Activated CD4-positive, alpha-beta memory T cell treated with anti-CD3 and anti-CD28 coated beads, Interleukin-2, amount 10 ng/mL, durations not matched to agents 7 days and 5 days (primary cell): ENCODE measurements around the gene AGMO. TPM values are rescaled to one million over a fixed set of nuclear protein-coding genes. Genes with fewer than 3 reads are reported as not detected.

Experiments
- CTCF ChIA-PET: fragments of 350-600 bp; sonication (Branson Sonifier 250); formaldehyde crosslinking; loops from one replicate; lab custom pipeline; 2021; ENCODE audit warnings: antibody characterized with exemption, inconsistent platforms; lab: Charles Lee
- POLR2A ChIA-PET: fragments of 350-600 bp; sonication (Branson Sonifier 250); formaldehyde crosslinking; loops from one replicate; lab custom pipeline; 2021; ENCODE audit warnings: antibody characterized with exemption; lab: Charles Lee
- DNase-seq: peaks from one replicate; pipeline ENCODE4 v3.0.0-alpha.2; 2020
- H3K27ac Mint-ChIP-seq: one replicate; pipeline ENCODE4 v1.8.0; 2021; ENCODE audit warnings: mild to moderate bottlenecking, mixed read lengths
- H3K27me3 Mint-ChIP-seq: one replicate; pipeline ENCODE4 v1.8.0; 2021; ENCODE audit warnings: mixed read lengths
- H3K36me3 Mint-ChIP-seq: one replicate; pipeline ENCODE4 v1.8.0; 2021; ENCODE audit warnings: low read depth, mixed read lengths
- H3K4me1 Mint-ChIP-seq: one replicate; pipeline ENCODE4 v1.8.0; 2021; ENCODE audit warnings: mixed read lengths
- H3K4me3 Mint-ChIP-seq: one replicate; pipeline ENCODE4 v1.8.0; 2021; ENCODE audit warnings: mild to moderate bottlenecking, mixed read lengths
- H3K9me3 Mint-ChIP-seq: one replicate; pipeline ENCODE4 v1.8.0; 2021; ENCODE audit warnings: mixed read lengths
- total RNA-seq, 2 experiments: library from RNA; stranded (reverse); gene quantifications; one replicate each; pipeline ENCODE4 v1.2.3, GENCODE V29; 2021

AGMO gene
- total RNA-seq, 2 experiments from 2014 or later, result not detected

- ChIA-PET POLR2A (no interaction called here), CTCF (no interaction called here)
- no peaks in the 10 kb centered on the region for H3K4me1 Mint-ChIP-seq
- no peaks in the 10 kb centered on the region for H3K36me3 Mint-ChIP-seq
- peaks cover 8% of the 10 kb centered on the region for H3K9me3 Mint-ChIP-seq
- H3K27me3 Mint-ChIP-seq, result no peaks in the 10 kb centered on the region
- DNase-seq, result no peak
- H3K27ac Mint-ChIP-seq, result no peak overlapping the region
- H3K4me3 Mint-ChIP-seq, result no peak overlapping the region
Observed at GRCh38 chr7:15292138-15292537, 269.7 kb downstream of the AGMO start.

GRCh38 chr7:15291699-15292098 lies 270.1 kb downstream of the AGMO start:
- POLR2A ChIA-PET, result no interaction called here
- no peaks in the 10 kb centered on the region for H3K27me3 Mint-ChIP-seq
- no peak for DNase-seq
- CTCF ChIA-PET, result interaction anchor here (1.1 kb wide), 1 partner anchor 13 kb away, joined by 5 read pairs; no protein-coding TSS in a partner anchor
- no peak overlapping the region for H3K4me3 Mint-ChIP-seq
- H3K4me1 Mint-ChIP-seq, result no peaks in the 10 kb centered on the region
- H3K36me3 Mint-ChIP-seq, result no peaks in the 10 kb centered on the region
- H3K9me3 Mint-ChIP-seq, result peaks cover 8% of the 10 kb centered on the region
- H3K27ac Mint-ChIP-seq, result no peak overlapping the region

GRCh38 chr7:15288741-15289140 lies 273.1 kb downstream of the AGMO start:
- no peak for DNase-seq
- H3K9me3 Mint-ChIP-seq, result peaks cover 8% of the 10 kb centered on the region
- POLR2A ChIA-PET, result no interaction called here
- no peak overlapping the region for H3K4me3 Mint-ChIP-seq
- no peaks in the 10 kb centered on the region for H3K36me3 Mint-ChIP-seq
- no peaks in the 10 kb centered on the region for H3K4me1 Mint-ChIP-seq
- CTCF ChIA-PET, result no interaction called here
- no peak overlapping the region for H3K27ac Mint-ChIP-seq
- no peaks in the 10 kb centered on the region for H3K27me3 Mint-ChIP-seq

- Mint-ChIP-seq H3K36me3 (no peaks in the 10 kb centered on the region), H3K27ac (no peak overlapping the region), H3K27me3 (no peaks in the 10 kb centered on the region), H3K9me3 (peaks cover 6% of the 10 kb centered on the region), H3K4me3 (no peak overlapping the region), H3K4me1 (no peaks in the 10 kb centered on the region)
- CTCF ChIA-PET, result no interaction called here
- no peak for DNase-seq
- POLR2A ChIA-PET, result no interaction called here
Observed at GRCh38 chr7:15284396-15284795, 277.4 kb downstream of the AGMO start.

GRCh38 chr7:15280078-15280733 lies 281.6 kb downstream of the AGMO start:
- DNase-seq, result no peak
- CTCF ChIA-PET, result no interaction called here
- Mint-ChIP-seq H3K27ac (no peak overlapping the region), H3K9me3 (peaks cover 16% of the 10 kb centered on the region), H3K4me3 (no peak overlapping the region), H3K4me1 (no peaks in the 10 kb centered on the region), H3K27me3 (no peaks in the 10 kb centered on the region), H3K36me3 (no peaks in the 10 kb centered on the region)
- POLR2A ChIA-PET, result no interaction called here

GRCh38 chr7:15279640-15280039 lies 282.2 kb downstream of the AGMO start:
- Mint-ChIP-seq H3K36me3 (no peaks in the 10 kb centered on the region), H3K27me3 (no peaks in the 10 kb centered on the region), H3K4me1 (no peaks in the 10 kb centered on the region), H3K9me3 (peaks cover 18% of the 10 kb centered on the region), H3K27ac (no peak overlapping the region), H3K4me3 (no peak overlapping the region)
- DNase-seq, result no peak
- ChIA-PET POLR2A (no interaction called here), CTCF (no interaction called here)

- Mint-ChIP-seq H3K36me3 (no peaks in the 10 kb centered on the region), H3K27ac (no peak overlapping the region), H3K4me3 (no peak overlapping the region), H3K4me1 (no peaks in the 10 kb centered on the region), H3K27me3 (no peaks in the 10 kb centered on the region), H3K9me3 (peaks cover 19% of the 10 kb centered on the region)
- ChIA-PET CTCF (no interaction called here), POLR2A (no interaction called here)
- no peak for DNase-seq
Observed at GRCh38 chr7:15257689-15258088, 304.1 kb downstream of the AGMO start.

- no peak overlapping the region for H3K4me3 Mint-ChIP-seq
- no peak for DNase-seq
- H3K9me3 Mint-ChIP-seq, result peaks cover 12% of the 10 kb centered on the region
- ChIA-PET POLR2A (no interaction called here), CTCF (no interaction called here)
- no peaks in the 10 kb centered on the region for H3K36me3 Mint-ChIP-seq
- H3K27me3 Mint-ChIP-seq, result no peaks in the 10 kb centered on the region
- H3K4me1 Mint-ChIP-seq, result no peaks in the 10 kb centered on the region
- H3K27ac Mint-ChIP-seq, result no peak overlapping the region
Observed at GRCh38 chr7:15252181-15252580, 309.6 kb downstream of the AGMO start.

GRCh38 chr7:15248514-15248913 lies 313.3 kb downstream of the AGMO start:
- no peak for DNase-seq
- POLR2A ChIA-PET, result no interaction called here
- Mint-ChIP-seq H3K4me3 (no peak overlapping the region), H3K9me3 (peaks cover 4% of the 10 kb centered on the region), H3K27ac (no peak overlapping the region), H3K27me3 (no peaks in the 10 kb centered on the region), H3K36me3 (no peaks in the 10 kb centered on the region), H3K4me1 (no peaks in the 10 kb centered on the region)
- CTCF ChIA-PET, result no interaction called here

- POLR2A ChIA-PET, result no interaction called here
- Mint-ChIP-seq H3K9me3 (no peaks in the 10 kb centered on the region), H3K27me3 (no peaks in the 10 kb centered on the region), H3K4me1 (no peaks in the 10 kb centered on the region), H3K27ac (no peak overlapping the region), H3K4me3 (no peak overlapping the region), H3K36me3 (no peaks in the 10 kb centered on the region)
- no peak for DNase-seq
- CTCF ChIA-PET, result no interaction called here
Observed at GRCh38 chr7:15245831-15246230, 316.0 kb downstream of the AGMO start.

- H3K27ac Mint-ChIP-seq, result no peak overlapping the region
- DNase-seq, result no peak
- H3K4me3 Mint-ChIP-seq, result no peak overlapping the region
- no peaks in the 10 kb centered on the region for H3K9me3 Mint-ChIP-seq
- no peaks in the 10 kb centered on the region for H3K36me3 Mint-ChIP-seq
- CTCF ChIA-PET, result no interaction called here
- no peaks in the 10 kb centered on the region for H3K4me1 Mint-ChIP-seq
- POLR2A ChIA-PET, result no interaction called here
- no peaks in the 10 kb centered on the region for H3K27me3 Mint-ChIP-seq
Observed at GRCh38 chr7:15239801-15240200, 322.0 kb downstream of the AGMO start.

- no peak overlapping the region for H3K27ac Mint-ChIP-seq
- H3K27me3 Mint-ChIP-seq, result no peaks in the 10 kb centered on the region
- POLR2A ChIA-PET, result no interaction called here
- H3K36me3 Mint-ChIP-seq, result no peaks in the 10 kb centered on the region
- H3K4me1 Mint-ChIP-seq, result no peaks in the 10 kb centered on the region
- no peak overlapping the region for H3K4me3 Mint-ChIP-seq
- CTCF ChIA-PET, result no interaction called here
- no peak for DNase-seq
- H3K9me3 Mint-ChIP-seq, result peaks cover 12% of the 10 kb centered on the region
Observed at GRCh38 chr7:15236952-15237351, 324.9 kb downstream of the AGMO start.

- H3K9me3 Mint-ChIP-seq, result peaks cover 13% of the 10 kb centered on the region
- H3K27me3 Mint-ChIP-seq, result no peaks in the 10 kb centered on the region
- DNase-seq, result no peak
- no peak overlapping the region for H3K27ac Mint-ChIP-seq
- CTCF ChIA-PET, result no interaction called here
- no peaks in the 10 kb centered on the region for H3K4me1 Mint-ChIP-seq
- H3K36me3 Mint-ChIP-seq, result no peaks in the 10 kb centered on the region
- H3K4me3 Mint-ChIP-seq, result no peak overlapping the region
- POLR2A ChIA-PET, result no interaction called here
Observed at GRCh38 chr7:15234431-15234830, 327.4 kb downstream of the AGMO start.

GRCh38 chr7:15228831-15229230 lies 333.0 kb downstream of the AGMO start:
- peaks cover 20% of the 10 kb centered on the region for H3K9me3 Mint-ChIP-seq
- CTCF ChIA-PET, result no interaction called here

More at GRCh38 chr7:15228831-15229230, 333.0 kb downstream of the AGMO start:
- H3K27me3 Mint-ChIP-seq, result no peaks in the 10 kb centered on the region
- no peaks in the 10 kb centered on the region for H3K36me3 Mint-ChIP-seq
- no peak for DNase-seq
- POLR2A ChIA-PET, result no interaction called here
- H3K4me1 Mint-ChIP-seq, result no peaks in the 10 kb centered on the region
- H3K4me3 Mint-ChIP-seq, result no peak overlapping the region
- H3K27ac Mint-ChIP-seq, result no peak overlapping the region
